NCI-H446 (cell line): ENCODE data around the gene BAG5.
"Not testable (repeated sequence)": the region's sequence is repeated elsewhere in the genome, so short reads cannot be mapped to it uniquely, and the experiment has no call there.

ENCODE experiments used
- DNase-seq, 2 experiments: peaks; one replicate each; lab custom pipeline; 2025; lab: John Stamatoyannopoulos, UW

Gene BAG5

DNA sequence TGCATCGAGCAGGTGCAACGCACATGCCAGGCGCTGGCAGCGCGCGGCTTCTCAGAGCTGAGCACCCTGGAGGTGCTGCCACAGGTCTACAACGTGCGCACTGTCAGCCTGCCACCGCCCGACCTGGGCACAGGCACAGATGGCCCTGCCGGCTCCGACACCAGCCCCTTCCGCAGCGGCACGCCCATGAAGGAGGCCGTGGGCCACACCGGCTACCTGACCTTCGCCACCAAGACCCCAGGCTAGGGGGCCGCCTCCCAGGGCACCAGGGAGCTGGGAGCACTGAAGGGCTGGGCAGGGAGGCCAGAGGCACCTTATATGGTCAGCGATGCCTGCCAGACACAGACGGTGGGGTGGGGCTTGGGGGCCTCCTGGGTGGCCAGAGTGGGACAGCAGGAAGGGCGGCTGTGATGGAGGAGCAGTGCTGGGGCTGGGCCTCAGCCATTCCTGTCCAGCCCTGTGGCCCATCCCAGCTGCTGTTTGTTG lies 27.8 kb downstream of the BAG5 start:
- DNase-seq: no peak

- no peak for DNase-seq
Measured at GRCh38 chr14:103533999-103534575, 28.4 kb downstream of the BAG5 start.

DNA sequence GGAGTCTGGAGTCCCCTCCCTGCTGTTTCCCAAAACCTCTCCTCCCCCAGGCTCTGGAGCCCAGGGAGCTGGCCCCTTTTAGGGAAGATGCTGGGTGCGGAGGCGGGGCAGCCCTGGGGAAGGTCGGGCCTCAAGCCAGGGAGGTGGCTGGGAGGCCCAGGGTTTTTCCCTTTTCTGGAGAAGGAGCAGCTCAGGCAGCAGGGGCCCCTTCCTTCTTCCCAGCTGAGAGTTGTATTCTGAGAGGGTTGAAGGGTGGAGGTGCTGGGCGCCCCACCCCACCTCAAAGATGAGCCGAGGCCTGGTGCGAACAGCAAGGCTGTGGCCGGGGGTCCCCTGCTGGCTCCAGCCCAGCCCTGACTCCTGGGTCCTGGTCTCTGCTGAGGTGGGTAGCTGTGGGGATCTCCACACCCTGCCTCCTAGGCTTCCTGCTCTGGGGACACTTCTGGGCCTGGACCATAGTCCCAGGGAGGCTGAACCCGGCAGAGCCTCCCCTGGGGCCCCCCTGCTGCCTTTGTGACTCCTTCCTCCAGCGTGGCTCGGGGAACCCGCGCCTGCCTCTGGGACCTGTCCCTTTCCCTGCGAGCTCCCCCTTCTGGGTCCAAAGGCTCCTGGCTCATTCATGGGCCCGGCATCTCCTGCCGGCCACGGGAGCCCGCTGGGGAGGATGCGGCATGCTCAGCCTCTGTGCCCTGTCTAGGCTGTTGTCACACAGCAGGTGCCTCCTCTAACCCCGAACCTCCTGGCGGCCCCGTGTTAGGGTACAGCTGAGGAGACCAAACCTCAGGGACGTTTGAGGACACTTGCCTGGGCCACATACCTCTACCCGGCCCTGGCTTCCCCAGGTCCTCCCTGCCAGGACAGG lies 29.1 kb downstream of the BAG5 start:
- no peak for DNase-seq

DNA sequence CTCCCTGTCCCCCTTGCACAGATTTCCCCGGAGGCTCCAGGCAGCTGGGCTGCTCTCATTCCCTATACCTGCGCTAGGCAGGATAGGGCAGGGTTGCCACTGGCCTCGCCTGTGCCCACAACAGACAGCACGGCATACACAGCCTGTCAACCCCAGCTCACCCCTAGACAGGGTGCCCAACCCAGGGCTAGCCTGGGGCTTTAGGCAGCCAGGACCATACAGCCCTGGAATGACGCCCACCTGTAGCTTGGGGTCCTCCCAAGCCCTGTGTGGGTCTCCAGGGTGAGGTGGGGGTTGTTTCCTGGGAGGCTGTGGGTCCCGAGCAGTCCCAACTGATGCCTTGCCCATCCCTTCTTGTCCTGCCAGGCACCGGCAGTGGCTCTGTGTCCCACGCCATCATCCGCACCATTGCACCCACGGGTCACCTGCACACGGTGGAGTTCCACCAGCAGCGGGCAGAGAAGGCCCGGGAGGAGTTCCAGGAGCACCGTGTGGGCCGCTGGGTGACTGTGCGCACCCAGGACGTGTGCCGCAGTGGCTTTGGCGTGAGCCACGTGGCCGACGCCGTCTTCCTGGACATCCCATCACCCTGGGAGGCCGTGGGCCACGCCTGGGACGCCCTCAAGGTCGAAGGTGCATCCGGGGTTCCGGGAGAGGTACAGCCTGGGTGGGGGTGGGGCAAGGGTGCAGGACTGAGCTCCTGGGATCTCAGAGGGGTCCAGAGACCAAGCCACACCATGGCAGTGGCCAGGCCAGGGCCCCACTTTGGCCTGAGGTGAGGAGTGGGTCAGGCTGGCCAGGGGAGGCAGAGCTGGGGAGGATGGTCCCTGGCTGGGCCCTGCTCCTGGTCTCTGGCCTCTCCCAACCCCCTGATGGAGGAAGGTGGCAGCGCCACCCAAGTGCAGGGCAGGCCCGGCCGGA lies 30.0 kb downstream of the BAG5 start:
- DNase-seq: no peak

GRCh38 chr14:103531421-103532215 lies 30.8 kb downstream of the BAG5 start:
- DNase-seq: no peak

DNA sequence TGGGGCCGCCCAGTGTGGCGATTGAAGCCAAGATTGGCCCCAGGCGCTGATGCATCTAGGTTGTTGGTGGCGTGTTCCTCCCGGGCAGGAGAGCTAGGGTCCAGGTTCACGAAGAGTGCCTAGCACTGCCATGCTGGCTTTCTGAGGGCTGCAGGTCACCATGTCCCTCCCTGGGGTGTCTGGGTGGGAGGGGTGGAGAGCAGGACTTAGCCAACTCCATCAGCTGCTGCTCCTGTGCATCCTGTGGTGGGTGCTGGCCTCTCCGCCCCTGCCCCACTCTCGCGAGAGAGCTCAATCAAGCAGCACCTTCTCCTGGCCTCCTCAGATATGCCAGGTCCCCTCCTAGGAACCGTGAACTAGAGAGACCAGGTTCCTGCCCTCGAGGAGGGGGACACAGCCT lies 31.6 kb downstream of the BAG5 start:
- no peak for DNase-seq

DNA sequence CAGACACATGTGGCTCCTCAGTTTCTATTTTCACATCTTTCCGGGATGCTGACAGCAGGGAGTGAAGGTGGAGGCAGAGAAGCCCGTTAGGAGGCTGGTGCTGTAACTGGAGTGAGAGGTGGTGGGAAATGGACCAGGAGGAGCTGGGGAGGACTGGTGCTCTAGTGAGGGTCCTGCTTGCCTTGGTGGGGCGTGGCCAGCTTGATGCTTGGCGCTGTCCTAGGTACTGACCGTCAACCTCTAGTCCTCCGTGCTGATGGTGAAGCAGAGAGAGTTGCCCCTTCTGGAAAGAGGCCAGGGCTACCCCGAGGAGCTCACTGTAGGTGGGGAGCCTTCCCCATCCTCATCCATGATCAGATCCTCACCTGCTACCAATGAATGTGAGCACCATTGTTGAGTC lies 32.1 kb downstream of the BAG5 start:
- DNase-seq: no peak

DNA sequence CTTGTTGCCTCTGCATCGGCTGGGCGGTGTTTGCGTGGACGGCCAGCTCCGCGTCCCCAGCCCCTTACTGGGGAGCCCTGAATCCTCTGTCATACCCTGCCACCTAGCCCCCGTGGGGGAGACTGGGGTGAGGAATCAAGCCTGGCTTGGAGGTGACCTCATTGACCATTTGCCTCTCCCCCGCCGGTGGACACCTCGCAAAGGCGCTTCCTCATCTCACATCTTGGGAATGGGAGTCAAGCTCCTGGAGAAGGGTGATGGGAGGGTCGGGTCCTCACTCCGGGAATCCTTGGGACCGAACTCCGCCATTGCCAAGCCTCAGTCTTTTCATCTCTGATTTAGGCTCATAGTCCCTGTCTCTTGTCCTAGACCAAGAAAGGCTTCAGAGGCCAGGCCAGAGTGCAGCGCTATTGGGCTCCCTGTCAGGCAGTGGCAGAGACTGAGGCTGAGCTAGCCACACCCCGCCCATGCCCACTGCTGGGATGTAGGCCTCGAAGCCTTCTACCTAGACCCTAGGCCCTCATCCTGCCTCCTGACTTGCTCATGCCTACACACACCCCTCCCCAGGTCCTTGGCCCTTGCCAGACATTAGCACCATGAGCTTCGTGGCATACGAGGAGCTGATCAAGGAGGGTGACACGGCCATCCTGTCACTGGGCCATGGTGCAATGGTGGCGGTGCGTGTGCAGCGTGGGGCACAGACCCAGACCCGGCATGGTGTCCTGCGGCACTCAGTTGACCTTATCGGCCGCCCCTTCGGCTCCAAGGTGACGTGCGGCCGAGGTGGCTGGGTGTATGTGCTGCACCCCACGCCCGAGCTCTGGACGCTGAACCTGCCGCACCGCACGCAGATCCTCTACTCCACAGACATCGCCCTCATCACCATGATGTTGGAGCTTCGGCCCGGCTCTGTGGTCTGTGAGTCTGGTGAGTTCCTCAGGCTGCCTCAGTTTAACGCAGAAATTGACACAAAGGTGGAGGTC lies 32.8 kb downstream of the BAG5 start:
- no peak for DNase-seq

- peak; percentile 79 to 93 for DNase-seq
Measured at GRCh38 chr14:103528587-103529382, 33.7 kb downstream of the BAG5 start, which contains the start of gene TRMT61A. Gene TRMT61A (plus strand): TSS chr14:103529196. CDS start chr14:103529979, 783 bp downstream.

GRCh38 chr14:103528146-103528586 lies 34.3 kb downstream of the BAG5 start:
- DNase-seq: no peak

DNA sequence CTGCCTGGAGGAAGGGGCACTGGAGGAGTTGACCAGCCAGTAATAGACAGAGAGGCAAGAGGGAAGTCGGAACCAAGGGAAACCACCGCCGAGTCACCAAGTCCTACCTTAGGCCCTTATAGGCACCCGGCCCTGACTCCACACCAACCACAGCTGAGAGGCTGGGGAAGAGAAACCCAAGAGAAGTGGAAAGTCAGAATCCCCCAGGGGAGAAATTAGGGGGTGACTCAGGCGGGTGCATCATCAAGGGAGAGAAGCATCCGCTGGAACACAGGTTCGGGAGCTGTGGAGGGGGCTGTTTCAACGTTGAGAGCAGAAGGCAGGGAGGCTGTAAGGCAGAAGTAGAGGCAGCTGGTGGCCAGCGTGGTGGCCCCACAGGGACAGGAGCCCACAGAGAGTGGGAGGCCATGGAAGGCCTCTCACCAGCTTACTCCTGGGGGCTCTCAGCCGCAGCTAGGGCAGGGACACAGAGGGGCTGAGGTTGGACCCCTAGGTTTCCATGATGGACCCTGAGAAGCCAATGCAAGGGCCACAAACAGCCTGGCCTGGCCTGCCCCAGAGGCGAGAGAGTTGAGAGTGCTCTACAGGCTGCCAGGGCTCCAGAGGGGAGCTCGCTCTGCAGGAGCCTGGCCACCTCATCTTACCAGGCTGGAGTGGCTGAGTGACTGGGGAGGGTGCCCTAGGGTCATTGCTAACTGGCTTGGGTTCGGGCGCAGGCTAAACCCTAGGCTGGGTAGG lies 34.9 kb downstream of the BAG5 start:
- no peak for DNase-seq

GRCh38 chr14:103526914-103527248 lies 35.6 kb downstream of the BAG5 start:
- DNase-seq: no peak

DNA sequence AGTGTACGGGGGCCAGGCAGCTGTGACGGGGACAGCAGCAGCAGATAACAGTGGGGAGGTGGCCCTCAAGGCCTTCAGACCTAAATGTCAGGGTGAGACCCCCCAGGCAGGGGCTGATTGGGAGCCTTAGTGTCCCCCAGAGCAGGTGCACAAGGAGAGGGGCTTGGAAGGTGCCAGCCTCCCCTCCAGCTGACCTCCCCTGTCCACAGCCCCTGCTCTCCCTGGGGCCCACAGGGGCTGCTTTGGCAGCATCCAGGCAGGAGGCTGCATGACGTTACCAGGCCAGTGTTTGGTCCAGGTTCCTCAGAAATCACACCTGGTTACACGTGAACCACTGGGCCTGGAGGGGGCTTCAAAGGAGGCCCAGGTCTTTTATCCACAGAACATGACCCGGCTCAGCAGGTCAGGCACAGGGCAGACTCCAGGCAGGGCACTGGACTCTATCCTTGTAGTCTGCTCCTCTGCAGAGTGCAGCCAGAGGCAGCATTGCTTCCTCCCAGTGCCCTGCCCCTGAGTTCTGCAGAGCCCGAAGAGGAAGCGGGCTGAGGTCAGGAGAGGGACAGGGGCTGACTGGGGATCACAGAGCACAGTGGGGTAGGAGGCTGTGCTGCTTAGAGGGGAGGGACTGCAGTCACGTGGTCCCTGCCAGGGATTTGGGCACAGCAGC lies 36.1 kb downstream of the BAG5 start:
- DNase-seq: no peak

DNA sequence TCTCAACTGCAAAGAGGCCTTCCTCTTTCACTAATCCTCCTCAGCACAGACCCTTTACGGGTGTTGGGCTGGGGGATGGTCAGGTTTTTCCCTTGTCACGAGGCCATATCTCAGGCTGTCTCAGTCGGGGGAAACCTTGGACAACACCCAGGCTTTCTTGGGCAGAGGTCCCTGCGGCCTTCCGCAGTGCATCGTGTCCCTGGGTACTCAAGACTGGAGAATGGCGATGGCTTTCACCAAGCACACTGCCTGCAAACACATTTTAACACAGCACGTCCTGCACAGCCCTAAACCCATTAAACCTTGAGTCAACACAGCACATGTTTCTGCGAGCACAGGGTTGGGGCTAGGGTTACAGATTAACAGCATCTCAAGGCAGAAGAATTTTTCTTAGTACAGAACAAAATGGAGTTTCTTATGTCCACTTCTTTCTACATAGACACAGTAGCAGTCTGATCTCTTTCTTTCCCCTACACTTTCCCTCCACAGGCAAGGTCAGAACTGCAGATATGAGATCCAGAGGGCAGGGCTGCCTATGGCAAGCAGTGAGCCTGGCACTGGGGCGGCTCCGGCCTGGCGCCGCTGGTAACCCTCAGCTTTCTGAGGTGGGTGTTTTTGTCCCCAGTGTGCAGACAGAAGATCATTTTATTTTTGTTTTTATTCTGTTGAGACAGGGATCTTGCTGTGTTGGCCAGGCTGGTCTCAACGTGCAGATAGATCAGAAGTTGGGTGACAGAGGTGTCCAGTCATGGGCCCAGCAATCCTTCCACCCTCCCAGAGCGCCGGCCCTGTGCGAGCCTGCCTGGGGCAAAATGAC lies 36.8 kb downstream of the BAG5 start:
- DNase-seq: not testable (repeated sequence)

DNA sequence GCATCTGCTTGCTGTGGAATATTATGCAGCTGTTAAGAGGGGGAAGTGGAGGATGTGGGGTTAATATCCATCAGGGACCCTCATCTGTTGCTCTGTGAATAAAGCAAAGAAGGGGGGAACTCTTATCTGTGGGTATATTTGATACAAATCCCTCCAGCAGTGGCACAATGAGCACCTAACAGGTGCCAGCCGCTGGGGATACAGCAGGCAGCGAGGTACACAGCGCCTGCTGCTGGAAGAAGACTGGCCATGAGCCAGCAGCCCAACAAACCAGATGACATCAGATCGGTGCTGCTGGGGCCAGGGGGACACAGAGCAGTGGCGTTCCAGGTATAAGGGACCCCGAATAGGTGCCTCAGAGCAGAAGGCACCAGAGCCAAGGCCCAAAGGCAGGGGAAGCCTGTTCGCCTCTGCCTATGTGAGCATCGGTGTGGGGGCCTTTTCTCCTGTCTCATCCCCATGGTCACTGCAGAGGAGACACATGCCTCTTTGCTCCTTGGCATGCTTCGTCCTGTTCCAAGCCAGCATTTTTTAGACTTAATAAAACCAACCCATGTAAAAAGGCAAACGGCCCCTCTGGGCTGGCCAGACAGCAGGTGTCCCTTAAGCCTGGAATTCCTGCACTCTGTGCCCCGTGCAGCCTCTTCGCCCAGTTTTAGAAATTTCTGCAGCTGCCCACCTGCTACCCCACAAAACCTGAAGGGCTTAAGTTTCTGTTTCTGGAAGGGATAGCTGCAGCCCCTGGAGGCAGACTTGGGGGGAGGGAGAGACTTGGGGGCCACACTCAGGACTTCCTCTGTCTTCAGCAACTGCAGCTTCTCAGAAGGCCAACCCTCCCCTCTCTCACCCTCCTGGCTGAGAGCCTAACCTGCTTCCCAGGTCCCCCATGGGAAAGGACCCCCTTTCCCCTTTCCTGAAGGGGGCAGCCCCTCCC lies 38.2 kb downstream of the BAG5 start:
- no peak for DNase-seq

GRCh38 chr14:103523575-103523954 lies 38.9 kb downstream of the BAG5 start:
- no peak for DNase-seq
